Stimulated activated naive CD4-positive, alpha-beta T cell (primary cell): ENCODE results near the gene STMN3.
A peak's percentile ranks its signal among the peaks of the same experiment; 100 is the strongest.
"Not testable (repeated sequence)": the region's sequence is repeated elsewhere in the genome, so short reads cannot be mapped to it uniquely, and the experiment has no call there.

Source experiments
- DNase-seq, 6 experiments: peaks; one replicate each; lab custom pipeline; 2025; lab: John Stamatoyannopoulos, UW

Gene STMN3

DNA sequence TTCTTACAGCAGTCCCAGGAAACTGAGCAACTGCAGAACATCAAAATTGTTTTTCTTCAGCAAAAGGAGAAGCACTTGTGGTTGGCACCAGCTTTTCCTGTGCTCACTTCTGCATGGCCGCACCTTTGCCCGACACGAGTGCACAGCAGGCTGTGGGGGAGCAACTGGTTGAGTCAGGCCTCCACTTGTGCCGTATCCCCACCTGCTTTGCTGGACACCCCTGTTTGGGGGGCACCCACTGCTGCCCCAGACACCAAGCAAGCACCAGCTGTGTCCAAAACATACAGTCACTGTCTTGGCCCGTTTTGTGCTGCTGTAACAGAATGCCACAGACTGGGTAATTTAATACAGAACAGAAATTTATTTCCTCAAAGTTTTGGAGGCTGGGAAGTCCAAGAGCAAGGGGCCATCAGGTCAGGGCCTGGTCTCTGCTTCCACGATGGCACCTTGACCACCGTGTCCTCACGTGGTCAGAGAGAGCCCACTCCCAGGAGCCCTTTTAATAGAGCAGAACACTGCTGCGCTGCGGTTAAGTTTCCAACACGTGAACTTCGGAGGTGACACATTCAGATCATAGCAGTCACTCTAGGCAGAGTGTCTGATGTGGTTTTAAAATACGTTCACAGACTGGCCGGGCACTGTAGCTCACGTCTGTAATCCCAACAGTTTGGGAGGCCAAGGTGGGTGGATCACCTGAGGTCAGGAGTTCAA, 17.6 kb downstream of the STMN3 start:
- peak; percentile 63 to 97 (median 80) for DNase-seq

DNA sequence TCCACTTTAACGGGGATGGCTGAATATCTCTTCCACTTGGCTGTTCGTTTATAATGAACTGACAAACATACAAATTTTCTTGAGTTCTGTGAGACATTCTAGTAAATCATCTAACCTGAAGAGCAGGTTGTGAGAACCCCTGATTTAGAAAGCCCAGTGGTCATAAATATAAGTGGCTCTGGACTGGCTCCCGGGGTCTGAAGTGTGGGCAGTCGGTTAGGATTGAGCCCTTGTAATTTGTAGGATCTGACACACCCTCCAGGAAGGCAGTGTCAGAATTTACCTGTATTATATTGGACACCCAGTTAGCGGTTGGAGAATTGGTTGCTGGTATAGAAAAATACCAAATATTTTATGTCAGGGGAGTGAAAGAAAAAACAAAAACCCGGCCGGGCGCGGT, 19.5 kb downstream of the STMN3 start:
- DNase-seq = no peak

DNA sequence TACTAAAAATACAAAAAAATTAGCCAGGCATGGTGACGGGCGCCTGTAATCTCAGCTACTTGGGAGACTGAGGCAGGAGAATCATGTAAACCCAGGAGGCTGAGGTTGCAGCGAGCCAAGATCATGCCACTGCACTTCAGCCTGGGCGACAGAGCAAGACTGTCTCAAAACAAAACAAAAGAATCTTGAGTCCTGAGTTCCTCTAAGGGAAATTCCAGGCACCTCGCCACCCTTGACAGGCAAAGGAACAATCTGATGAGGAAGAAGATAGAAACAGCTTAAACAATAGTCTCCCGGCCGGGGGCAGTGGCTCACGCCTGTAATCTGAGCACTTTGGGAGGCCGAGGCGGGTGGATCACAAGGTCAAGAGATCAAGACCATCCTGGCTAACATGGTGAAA, 21.8 kb downstream of the STMN3 start:
- DNase-seq = not testable (repeated sequence)

DNA sequence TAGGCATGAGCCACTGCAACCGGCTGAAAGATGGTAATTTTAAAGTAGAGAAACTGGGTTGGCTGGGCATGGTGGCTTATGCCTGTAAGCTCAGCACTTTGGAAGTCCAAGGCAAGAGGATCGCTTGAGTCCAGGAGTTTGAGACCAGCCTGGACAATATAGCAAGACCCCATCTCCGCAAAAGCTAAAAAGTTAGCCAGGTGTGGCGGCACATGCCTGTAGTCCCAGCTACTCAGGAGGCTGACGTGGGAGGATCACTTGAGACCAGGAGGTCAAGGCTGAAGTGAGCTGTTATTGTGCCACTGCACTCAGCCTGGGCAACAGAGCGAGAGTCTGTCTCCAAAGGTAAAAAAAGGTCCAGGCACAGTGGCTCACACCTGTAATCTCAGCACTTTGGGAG, 22.3 kb downstream of the STMN3 start:
- not testable (repeated sequence) for DNase-seq

DNA sequence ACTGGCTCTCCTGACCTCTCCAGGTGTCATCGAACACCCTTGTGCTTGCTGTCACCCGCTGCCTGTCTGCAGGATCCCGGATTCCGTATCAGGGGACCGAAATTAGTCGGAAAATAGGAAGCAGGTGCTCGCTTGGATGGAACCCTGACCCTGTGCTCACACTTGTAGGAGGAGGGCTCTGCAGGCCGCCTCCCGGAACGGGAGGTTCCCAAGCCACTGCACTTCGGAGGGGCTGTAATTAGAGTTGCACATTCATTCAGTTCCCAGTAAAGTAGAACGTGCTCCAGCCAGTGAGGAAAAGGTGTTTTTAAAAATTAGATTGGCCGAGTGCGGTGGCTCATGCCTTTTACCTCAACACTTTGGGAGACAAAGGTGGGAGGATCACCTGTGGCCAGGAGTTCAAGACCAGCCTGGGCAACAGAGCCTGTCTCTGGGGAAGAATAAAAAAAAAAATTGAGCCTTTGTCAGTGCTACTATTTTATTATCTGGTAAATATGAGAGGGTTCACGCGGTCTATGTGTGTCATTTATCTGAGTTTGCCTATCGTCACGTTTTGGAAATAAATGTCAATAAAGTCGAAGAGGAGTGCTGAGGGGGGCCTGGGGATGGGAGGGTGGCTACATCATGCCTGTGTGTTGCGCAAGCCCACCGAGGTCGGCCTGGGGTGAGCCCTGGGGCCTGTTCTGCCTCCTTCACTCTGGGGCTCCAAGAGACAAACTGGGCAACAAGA, 24.8 kb downstream of the STMN3 start:
- peak in 5 of 6 experiments; percentile 21 to 61 (median 40) for DNase-seq

DNA sequence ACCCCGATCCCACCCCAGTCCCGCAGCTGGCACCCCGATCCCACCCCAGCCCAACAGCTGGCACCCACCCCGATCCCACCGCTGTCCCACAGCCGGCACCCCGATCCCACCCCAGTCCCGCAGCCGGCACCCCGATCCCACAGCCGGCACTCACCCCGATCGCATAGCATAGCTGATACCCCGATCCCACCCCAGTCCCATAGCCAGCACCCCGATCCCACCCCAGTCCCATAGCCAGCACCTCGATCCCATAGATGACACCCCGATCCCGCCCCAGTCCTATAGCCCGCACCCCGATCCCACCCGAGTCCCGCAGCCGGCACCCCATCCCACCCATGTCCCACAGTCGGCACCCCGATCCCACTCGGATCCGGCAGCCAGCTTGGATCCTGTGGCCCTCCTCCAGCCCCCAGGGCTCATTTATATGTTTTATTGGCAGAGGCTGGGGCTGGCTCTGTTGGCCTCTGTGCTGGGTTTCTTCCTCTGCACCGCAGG, 25.4 kb downstream of the STMN3 start:
- peak in 1 of 6 experiments; percentile 40 for DNase-seq

DNA sequence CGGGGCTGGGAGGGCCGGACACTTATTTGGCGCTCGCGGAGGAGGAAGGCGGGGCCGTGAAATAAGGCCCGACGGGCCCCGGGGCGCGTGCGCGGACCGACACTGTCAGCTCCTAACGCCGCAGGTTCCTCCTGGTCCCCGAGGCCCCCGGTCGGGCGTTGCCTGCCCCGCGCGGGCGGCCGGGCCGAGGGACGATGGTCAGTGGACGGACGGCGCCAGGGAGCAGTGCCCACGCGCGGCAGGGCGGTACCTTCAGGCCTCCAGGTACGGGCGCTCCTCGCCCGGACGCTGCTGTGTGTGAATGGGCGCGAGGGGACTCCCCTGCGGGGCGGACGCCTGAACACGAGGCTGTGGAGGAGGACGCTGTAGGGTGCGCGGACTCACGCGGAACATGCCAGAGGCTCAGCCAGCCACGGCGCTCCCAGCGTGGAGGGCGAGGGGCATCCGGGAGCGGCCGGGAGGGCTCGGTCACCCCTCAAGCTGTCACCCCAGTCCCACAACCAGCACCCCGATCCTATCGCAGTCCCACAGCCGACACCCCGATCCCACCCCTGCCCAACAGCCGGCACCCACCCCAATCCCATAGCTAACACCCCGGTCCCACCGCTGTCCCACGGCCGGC, 26.0 kb downstream of the STMN3 start:
- peak; percentile 90 to 98 (median 94) for DNase-seq

DNA sequence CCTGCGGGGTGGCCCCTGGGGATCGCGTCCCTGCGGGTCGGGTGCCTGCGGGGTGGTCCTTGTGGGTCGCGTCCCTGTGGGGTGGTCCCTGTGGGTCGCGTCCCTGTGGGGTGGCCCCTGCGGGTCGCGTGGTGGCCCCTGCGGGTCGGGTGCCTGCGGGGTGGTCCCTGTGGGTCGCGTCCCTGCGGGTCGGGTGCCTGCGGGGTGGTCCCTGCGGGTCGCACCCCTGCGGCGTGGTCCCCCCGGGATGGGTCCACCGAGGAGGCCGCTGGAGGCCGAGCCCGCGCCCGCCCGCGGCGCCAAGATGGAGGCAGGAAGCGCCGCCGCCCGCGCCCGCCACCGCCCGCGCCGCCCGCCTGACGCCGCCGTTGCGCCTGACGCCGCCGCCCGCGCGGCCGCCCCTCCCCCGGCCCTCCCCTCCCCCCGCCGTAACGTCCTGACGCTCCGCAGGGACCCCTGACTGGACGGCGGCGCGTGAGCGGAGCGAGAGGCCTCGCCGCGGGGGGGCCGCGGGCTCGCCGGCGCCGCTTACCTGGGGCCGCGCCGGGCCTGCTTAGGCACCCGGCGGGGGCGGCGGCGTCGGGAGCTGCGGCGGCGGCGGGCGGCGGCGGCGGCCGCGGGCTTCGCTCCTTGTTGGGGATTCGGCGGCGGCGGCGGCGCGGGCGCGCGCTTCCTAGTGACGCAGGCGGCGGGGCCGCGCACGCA, 26.6 kb downstream of the STMN3 start, which contains the start of gene GMEB2:
TSS of gene GMEB2 (minus strand) at position 678 of the 705 bp plus-strand sequence. CDS start 7,704 bp downstream, outside the sequence.
- DNase-seq = peak in 3 of 6 experiments; percentile 53 to 90 (median 89)

DNA sequence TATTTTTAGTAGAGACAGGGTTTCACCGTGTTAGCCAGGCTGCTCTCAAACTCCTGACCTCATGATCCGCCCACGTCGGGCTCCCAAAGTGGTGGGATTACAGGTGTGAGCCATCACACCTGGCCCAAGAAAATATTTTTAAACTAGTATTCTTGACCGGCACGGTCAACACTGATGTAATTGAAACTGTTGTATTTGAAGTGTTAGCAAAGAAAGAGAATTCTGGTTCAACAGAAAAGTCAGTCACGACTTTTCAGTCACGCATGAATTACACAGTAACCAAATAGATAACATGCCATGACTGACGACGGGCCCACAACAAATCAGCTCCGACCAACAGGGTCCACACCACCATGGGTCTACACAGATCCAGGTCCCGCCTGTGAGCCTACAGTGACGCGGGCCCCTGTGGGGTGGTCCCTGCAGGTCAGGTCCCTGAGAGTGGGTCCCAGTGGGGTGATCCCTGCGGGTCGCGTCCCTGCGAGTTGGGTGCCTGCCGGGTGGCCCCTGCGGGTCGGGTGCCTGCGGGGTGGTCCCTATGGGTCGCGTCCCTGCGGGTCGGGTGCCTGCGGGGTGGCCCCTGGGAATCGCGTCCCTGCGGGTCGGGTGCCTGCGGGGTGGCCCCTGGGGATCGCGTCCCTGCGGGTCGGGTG, 27.3 kb downstream of the STMN3 start:
- peak in 3 of 6 experiments; percentile 32 to 46 (median 36) for DNase-seq

DNA sequence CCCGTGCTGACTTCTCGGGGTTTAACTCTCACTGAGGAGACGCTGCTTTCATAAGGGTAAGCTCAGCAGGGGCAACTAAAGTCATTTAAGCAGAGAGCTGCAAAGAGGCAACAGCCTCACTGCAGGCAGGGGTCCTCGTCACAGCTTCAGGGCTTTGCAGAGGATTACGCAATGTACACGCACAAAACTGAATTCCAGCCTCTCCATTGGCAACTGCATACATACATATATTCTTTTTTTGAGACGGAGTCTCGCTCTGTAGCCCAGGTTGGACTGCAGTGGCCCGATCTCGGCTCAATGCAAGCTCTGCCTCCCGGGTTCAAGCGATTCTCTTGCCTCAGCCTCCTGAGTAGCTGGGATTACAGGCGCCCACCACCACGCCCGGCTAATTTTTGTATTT, 28.7 kb downstream of the STMN3 start:
- peak in 1 of 6 experiments; percentile 14 for DNase-seq

DNA sequence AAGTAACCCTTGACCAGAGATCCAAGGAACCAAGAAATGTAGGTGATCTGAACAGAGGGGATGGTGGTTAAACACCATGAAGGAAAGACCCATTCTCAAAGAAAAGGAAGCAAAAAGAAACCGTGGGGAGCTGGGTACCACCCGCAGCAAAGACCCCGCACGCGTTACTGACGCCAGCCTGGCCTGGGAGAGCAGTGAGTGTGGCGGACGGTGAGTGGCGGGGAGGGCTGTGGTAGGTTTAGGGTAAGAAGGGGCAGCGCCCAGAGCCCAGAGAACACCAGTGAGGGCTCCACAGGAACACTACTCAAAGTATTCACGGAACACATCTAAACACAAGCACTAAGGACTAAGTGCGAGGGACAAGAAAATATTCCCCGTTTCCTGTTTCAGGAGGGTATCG, 30.5 kb downstream of the STMN3 start:
- DNase-seq = no peak

DNA sequence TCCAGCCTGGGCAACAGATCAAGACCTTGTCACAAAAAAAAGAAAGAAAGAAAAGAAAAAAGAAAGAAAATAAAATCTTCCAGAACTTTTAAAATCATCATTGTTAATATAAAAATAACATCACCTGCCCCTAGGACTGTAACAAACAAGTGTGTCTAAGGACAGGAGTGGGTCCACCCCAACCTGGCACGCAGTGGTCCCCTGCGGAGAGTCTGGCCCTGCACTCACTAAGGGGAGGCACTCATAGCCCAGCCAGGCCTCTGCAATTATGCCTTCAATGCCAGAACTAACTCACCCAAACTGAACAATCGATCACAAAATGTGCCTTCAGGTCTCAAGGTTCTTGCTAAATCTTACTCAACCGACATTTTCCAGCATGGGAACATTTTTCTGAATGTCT, 31.1 kb downstream of the STMN3 start:
- no peak for DNase-seq

DNA sequence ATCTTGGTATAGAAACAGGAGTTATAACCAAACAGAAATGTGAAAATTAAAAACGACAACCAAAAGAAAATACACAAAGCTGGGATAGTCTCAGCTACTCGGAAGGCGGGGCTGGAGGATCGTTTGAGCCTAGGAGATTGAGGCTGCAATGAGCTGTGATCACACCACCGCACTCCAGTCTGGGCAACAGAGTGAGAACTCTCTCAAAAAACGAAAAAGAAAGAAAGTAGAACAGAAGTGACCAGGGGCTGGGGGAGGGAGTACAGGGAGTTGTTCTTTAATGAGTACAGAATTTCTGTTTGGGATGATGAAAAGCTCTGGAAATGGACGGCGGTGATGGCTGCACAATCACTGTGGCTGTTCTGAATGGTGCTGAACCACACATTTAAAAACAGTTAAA, 32.2 kb downstream of the STMN3 start:
- DNase-seq = no peak

DNA sequence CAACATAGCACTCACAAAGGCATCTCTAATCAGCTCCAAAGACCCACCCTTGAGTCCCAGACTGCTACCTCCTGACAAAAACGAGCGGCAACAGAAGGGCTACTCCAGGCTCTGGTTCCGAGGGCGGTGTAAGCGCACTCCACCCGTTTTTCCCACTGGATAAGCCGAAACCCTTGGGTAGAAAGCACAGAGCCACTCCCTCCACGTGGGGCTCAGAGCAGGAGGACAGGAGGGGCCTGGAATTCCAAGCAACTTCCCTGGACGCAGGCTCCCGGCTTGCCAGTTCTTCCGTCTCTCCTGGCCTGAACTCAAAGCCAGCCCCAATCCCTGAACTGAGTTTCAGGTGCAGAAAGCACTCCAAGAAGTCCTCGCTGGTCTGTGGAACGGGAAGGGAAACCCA, 33.7 kb downstream of the STMN3 start:
- DNase-seq = no peak

DNA sequence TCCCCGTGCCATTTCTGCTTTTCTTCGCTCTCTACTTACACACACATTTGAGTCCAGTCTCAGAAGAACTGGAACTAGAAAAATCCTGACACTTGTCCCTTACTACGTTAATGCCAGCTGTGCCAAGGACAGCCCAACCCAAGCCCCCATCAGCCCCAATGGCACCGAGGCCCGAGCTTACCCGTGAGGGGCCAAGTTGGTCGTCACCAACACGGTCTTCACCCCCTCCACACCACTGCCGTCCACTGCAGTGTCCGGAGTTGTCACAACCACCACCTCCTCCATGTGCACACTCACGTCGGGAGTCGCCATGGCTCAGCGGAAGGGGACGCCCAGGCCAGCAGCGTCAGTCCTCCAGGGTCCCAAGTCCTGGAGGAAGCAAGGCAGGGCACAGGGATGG, 34.1 kb downstream of the STMN3 start:
- DNase-seq = no peak

DNA sequence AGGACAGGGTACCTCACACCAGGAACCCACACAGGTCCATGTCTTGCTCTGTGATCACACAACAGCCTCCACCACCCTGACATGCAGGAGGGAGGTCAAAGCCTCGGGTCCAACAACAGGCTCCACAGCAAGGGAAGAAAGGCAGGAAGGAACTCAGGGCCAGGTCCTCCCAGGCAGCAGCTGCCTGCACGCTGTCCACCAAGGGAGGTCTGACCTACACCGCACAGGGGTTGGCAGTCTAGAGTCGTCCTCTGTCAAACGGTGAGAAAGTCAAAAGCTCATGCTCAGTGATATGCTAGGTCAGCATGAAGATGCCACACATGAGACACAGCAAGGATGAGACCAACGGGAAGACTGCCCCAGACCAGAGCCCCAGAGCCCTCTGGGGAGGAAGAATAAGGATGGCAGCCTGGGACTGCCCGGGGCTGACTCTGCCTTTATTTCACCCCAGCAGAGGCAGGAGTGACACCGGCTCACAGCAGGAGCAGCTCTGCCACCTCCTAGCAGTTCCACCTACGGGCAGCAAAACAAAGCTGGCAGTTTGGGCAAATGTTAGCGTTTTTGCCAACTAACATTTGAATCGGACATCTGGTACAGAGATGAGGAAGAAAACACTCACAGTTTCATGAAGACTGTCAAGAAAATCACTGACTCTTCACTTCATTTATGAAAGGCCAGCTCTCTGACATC, 34.8 kb downstream of the STMN3 start:
- no peak for DNase-seq

DNA sequence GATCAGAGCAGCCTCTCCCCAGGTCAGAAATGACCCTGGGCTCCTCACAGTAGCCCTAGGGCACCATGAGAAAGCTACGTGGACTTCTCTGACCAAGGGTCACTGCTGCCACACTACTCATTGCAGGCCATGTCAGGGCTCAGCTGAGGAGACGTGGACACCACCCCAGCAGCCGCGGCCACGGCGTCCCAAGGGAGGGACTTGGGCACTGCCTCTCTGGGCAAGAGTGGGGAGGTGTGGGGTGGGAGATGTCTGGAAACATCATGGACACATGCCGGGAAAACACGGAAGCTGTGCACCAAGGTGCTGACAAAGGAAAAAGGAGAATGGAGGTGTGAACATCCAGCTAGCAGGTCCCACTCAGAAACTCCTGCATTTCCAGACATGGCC, 35.4 kb downstream of the STMN3 start:
- no peak for DNase-seq

DNA sequence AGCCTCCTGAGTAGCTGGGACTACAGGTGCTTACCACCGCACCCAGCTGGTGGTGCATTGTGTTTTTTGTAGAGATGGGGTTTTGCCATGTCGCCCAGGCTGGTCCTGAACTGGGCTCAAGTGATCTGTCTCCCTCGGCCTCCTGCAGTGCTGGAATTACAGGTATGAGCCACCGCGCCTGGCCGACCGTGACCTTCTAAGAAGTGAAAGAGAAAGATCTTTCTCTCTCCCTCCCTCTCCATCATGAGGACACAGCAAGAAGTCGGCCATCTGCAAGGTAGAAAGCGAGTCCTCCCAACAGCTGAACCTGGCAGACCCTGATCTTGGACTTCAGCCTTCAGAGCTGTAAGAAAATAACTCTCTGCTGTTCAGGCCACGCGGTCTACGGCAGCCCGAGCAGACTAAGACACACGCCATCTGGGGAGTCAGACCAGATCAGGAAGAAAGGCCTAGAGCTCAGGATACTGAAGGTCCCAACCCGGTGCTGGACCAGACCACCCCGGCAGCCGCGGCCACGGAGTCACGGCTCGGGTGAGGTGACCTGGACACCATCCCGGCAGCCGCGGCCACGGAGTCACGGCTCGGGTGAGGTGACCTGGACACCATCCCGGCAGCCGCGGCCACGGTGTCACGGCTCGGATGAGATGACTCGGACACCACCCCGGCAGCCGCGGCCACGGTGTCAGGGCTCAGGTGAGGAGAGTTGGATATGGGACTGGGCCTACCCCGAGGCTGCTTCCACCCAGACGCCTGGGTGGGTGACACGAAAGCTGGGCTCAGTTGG, 35.9 kb downstream of the STMN3 start:
- no peak for DNase-seq

DNA sequence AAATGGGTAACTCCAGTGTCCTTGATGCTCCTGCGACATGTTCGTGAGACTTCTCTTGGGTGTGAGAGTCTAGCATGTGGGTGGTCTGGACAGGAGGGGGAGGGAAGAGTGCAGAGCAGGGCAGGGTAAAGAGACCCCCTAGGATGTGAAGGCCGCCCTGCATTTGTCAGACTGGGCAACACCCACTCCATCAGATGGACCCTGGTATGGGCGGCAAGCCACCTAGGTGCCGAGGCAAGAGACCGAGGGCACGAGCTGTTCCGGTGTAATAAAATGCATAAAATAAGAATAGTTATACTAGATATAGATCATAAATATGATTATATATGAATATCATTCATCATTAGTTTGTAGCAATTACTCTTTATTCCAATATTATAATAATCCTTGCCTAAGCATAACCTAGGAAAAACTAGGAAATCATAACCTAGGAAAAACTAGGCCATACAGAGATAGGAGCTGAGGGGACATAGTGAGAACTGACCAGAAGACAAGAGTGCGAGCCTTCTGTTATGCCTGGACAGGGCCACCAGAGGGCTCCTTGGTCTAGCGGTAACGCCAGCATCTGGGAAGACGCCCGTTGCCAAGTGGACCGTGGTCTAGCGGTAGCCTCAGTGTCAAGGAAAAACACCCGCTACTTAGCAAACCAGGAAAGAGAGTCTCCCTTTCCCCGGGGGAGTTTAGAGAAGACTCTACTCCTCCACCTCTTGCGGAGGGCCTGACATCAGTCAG, 39.2 kb downstream of the STMN3 start:
- peak in 1 of 6 experiments; percentile 10 for DNase-seq
